SK-N-SH (cell line): Measurements from ENCODE around the gene CALML6. TPM values are rescaled to one million over a fixed set of nuclear protein-coding genes. Genes with fewer than 3 reads are reported as not detected.

Experiments used
- CTCF ChIA-PET: fragments of 300-600, 350-600 bp; formaldehyde crosslinking; extraction: SDS; loops from one replicate; lab custom pipeline; 2021; lab: Yijun Ruan, JAX
- POLR2A ChIA-PET: fragments of 350-600 bp; sonication (Branson Sonifier 250); formaldehyde crosslinking; extraction: SDS; loops from one replicate; lab custom pipeline; 2020; ENCODE audit warnings: antibody characterized with exemption, inconsistent platforms; lab: Yijun Ruan, JAX
- DNase-seq: peaks from one replicate; pipeline ENCODE4 v3.0.0; 2012
- H2AFZ ChIP-seq: fragments of 200-600 bp; sonication (generic); 2 replicates; pipeline ENCODE4 v1.8.1; 2016; ENCODE audit warnings: antibody characterized with exemption, mild to moderate bottlenecking, low read depth
- H3F3A ChIP-seq: fragments of 200-600 bp; sonication (generic); replicated peaks from 2 replicates; pipeline ENCODE3; 2016; ENCODE audit warnings: antibody characterized with exemption, mild to moderate bottlenecking; ENCODE audit not compliant: insufficient read depth
- H3K27ac ChIP-seq, 2 experiments: fragments of 200-500 bp in 1 of 2; fragments of 200-600 bp in 1 of 2; sonication (Bioruptor generic) in 1 of 2; sonication (generic), shearing (Covaris generic) in 1 of 2; 2 replicates each; pipeline versions ENCODE4 v1.5.1 to v1.6.1; 2014 to 2016; ENCODE audit warnings: low read depth in 2 of 2, inconsistent platforms in 1 of 2, low read length in 1 of 2, mild to moderate bottlenecking in 1 of 2, mixed read lengths in 1 of 2
- H3K27me3 ChIP-seq: fragments of 200-600 bp; sonication (generic), shearing (Covaris generic); 2 replicates; pipeline ENCODE4 v1.6.1; 2016; ENCODE audit warnings: mixed run types; ENCODE audit not compliant: insufficient read depth
- H3K36me3 ChIP-seq, 2 experiments: fragments of 200-500 bp in 1 of 2; fragments of 200-600 bp in 1 of 2; sonication (Bioruptor generic) in 1 of 2; sonication (generic) in 1 of 2; replicated peaks in 1 of 2; 2 replicates each; pipeline versions ENCODE3 to v1.5.1; 2014 to 2016; ENCODE audit warnings: low read length in 1 of 2, mild to moderate bottlenecking in 1 of 2; ENCODE audit not compliant: insufficient read depth in 2 of 2, control insufficient read depth in 1 of 2
- H3K4me1 ChIP-seq, 2 experiments: fragments of 200-500 bp in 1 of 2; fragments of 200-600 bp in 1 of 2; sonication (Bioruptor generic) in 1 of 2; sonication (generic), shearing (Covaris generic) in 1 of 2; 2 replicates each; pipeline versions ENCODE4 v1.5.1 to v1.6.1; 2014 to 2016; ENCODE audit warnings: low read depth in 1 of 2, low read length in 1 of 2, mixed run types in 1 of 2; ENCODE audit not compliant: insufficient read depth in 2 of 2, control insufficient read depth in 1 of 2
- H3K4me2 ChIP-seq: fragments of 200-600 bp; sonication (generic), shearing (Covaris generic); 2 replicates; pipeline ENCODE4 v1.6.1; 2017; ENCODE audit warnings: mixed run types
- H3K4me3 ChIP-seq, 2 experiments: fragments of 200-500 bp in 1 of 2; fragments of 200-600 bp in 1 of 2; sonication (Bioruptor generic) in 1 of 2; sonication (generic), shearing (Covaris generic) in 1 of 2; 2 replicates each; pipeline versions ENCODE4 v1.5.1 to v1.8.1; 2014 to 2016; ENCODE audit warnings: low read depth in 2 of 2, inconsistent platforms in 1 of 2, low read length in 1 of 2, mild to moderate bottlenecking in 1 of 2, mixed read lengths in 1 of 2, moderate library complexity in 1 of 2
- H3K79me2 ChIP-seq: fragments of 200-600 bp; sonication (generic); 2 replicates; pipeline ENCODE4 v1.8.1; 2017; ENCODE audit warnings: mild to moderate bottlenecking; ENCODE audit not compliant: insufficient read depth
- H3K9ac ChIP-seq: fragments of 200-600 bp; sonication (generic); 2 replicates; pipeline ENCODE4 v1.6.1; 2017; ENCODE audit warnings: mixed run types
- H3K9me2 ChIP-seq: fragments of 200-600 bp; sonication (generic); 2 replicates; pipeline ENCODE4 v1.6.1; 2017; ENCODE audit warnings: mixed run types
- H3K9me3 ChIP-seq: fragments of 200-600 bp; sonication (generic); 2 replicates; pipeline ENCODE4 v1.6.1; 2017; ENCODE audit warnings: mixed run types, mild to moderate bottlenecking, moderate library complexity
- H4K20me1 ChIP-seq: fragments of 200-600 bp; sonication (generic); 2 replicates; pipeline ENCODE4 v1.6.1; 2017; ENCODE audit warnings: mild to moderate bottlenecking, mixed run types; ENCODE audit not compliant: insufficient read depth
- CTCF ChIP-seq: fragments of 200-600 bp; sonication (generic); IDR thresholded peaks from 2 replicates; pipeline ENCODE4 v1.6.1; 2017; ENCODE audit warnings: antibody characterized with exemption, mild to moderate bottlenecking, moderate library complexity
- ELF1 ChIP-seq: IDR thresholded peaks from 2 replicates; pipeline ENCODE4 v1.4.0; 2012
- MAX ChIP-seq: IDR thresholded peaks from 2 replicates; pipeline ENCODE4 v1.4.0; 2012; ENCODE audit warnings: low read depth
- MEF2A ChIP-seq: IDR thresholded peaks from 2 replicates; pipeline ENCODE4 v1.4.0; 2012; ENCODE audit warnings: low read depth, borderline replicate concordance
- MXI1 ChIP-seq: IDR thresholded peaks from 2 replicates; pipeline ENCODE4 v1.6.1; 2012; ENCODE audit warnings: mild to moderate bottlenecking, low read depth, low read length, improper control_type of control experiment
- NFIC ChIP-seq: IDR thresholded peaks from 2 replicates; pipeline ENCODE4 v1.4.0; 2012; ENCODE audit warnings: borderline replicate concordance
- NRF1 ChIP-seq: IDR thresholded peaks from 2 replicates; pipeline ENCODE4 v1.6.1; 2012; ENCODE audit warnings: low read depth, mild to moderate bottlenecking, low read length
- POLR2AphosphoS5 ChIP-seq: IDR thresholded peaks from 2 replicates; pipeline ENCODE4 v1.6.1; 2012; ENCODE audit warnings: low read depth, low read length
- REST ChIP-seq: IDR thresholded peaks from 2 replicates; pipeline ENCODE4 v1.6.1; 2012; ENCODE audit warnings: mild to moderate bottlenecking, low read depth, low read length, moderate library complexity
- RFX5 ChIP-seq: IDR thresholded peaks from 2 replicates; pipeline ENCODE4 v1.6.1; 2012; ENCODE audit warnings: mild to moderate bottlenecking, improper control_type of control experiment, low read length
- SMC3 ChIP-seq: IDR thresholded peaks from 2 replicates; pipeline ENCODE4 v1.6.1; 2012; ENCODE audit warnings: low read depth, low read length, improper control_type of control experiment
- TCF12 ChIP-seq: IDR thresholded peaks from 2 replicates; pipeline ENCODE4 v1.4.0; 2012
- YY1 ChIP-seq: IDR thresholded peaks from 2 replicates; pipeline ENCODE4 v1.4.0; 2012; ENCODE audit warnings: low read depth, mild to moderate bottlenecking
- ZBTB33 ChIP-seq: IDR thresholded peaks from 2 replicates; pipeline ENCODE4 v1.4.0; 2012; ENCODE audit warnings: low read depth, borderline replicate concordance
- WGBS: methylation state at CpG from one replicate; pipeline ENCODE4 v1.1.6; 2017; ENCODE audit warnings: low lambda C conversion rate; 5-methylcytosine and 5-hydroxymethylcytosine counted together
- polyA plus RNA-seq, 3 experiments: library from polyadenylated mRNA; depleted of rRNA; stranded (reverse); fragments of >200 nt; gene quantifications; 2 replicates each; pipeline ENCODE4 v1.2.3, GENCODE V29; 2012

Gene CALML6
- polyA plus RNA-seq, 1 of the 3 experiments (the other 2 are of a cell fraction): 0.87 TPM

GRCh38 chr1:1956586-1957532 is 41.8 kb downstream of the CALML6 start:
- no peak for DNase-seq
- TF ChIP-seq REST (no peak), YY1 (no peak), NRF1 (no peak), SMC3 (no peak), CTCF (no peak), TCF12 (no peak), RFX5 (no peak), NFIC (no peak), MEF2A (no peak), ELF1 (no peak), MAX (no peak), MXI1 (no peak), ZBTB33 (no peak), POLR2AphosphoS5 (no peak)
- Histone ChIP-seq H3K4me1 (peaks cover 0 to 5% of the 10 kb centered on the region in 2 experiments; a peak in 1 of 4 replicates), H3K27me3 (no peaks in the 10 kb centered on the region), H3K4me2 (no peak overlapping the region), H3K9ac (no peak overlapping the region), H3K36me3 (no peaks in the 10 kb centered on the region), H3K9me3 (no peaks in the 10 kb centered on the region), H3K27ac (no peak overlapping the region), H3K9me2 (no peaks in the 10 kb centered on the region), H3F3A (no peaks in the 10 kb centered on the region), H3K4me3 (no peak overlapping the region), H3K79me2 (no peaks in the 10 kb centered on the region), H2AFZ (no peak overlapping the region), H4K20me1 (no peaks in the 10 kb centered on the region)
- CTCF ChIA-PET: interaction anchor here (0.6 to 10.4 kb wide), 4 partner anchors 11 to 86 kb away, joined by 3 to 268 read pairs (median 3); no protein-coding TSS in a partner anchor
- 77% methylated on average over 20 of the region's 38 CpGs for WGBS
- POLR2A ChIA-PET: no interaction called here
